Fibroblast of lung (primary cell): ENCODE results near the gene GPD1. TPM values are rescaled to one million over a fixed set of nuclear protein-coding genes. Genes with fewer than 3 reads are reported as not detected.

Experiments
- DNase-seq, 2 donors: peaks; one replicate each; pipeline versions ENCODE4 v3.0.0 to v3.0.0-alpha.2; 2010; ENCODE audit warnings: low read depth in 2 of 2
- H2AFZ ChIP-seq: 2 replicates; pipeline ENCODE4 v1.5.1; 2012; ENCODE audit warnings: low read length, control low read depth, inconsistent platforms
- H3K27ac ChIP-seq: 2 replicates; pipeline ENCODE4 v1.5.1; 2011; ENCODE audit warnings: low read length, control low read depth; ENCODE audit not compliant: insufficient read depth
- H3K27me3 ChIP-seq: 2 replicates; pipeline ENCODE4 v1.5.1; 2011; ENCODE audit warnings: mild to moderate bottlenecking, low read length; ENCODE audit not compliant: control insufficient read depth, insufficient read depth
- H3K36me3 ChIP-seq: 2 replicates; pipeline ENCODE4 v1.5.1; 2011; ENCODE audit warnings: low read length; ENCODE audit not compliant: control insufficient read depth, insufficient read depth
- H3K4me1 ChIP-seq: 2 replicates; pipeline ENCODE4 v1.5.1; 2011; ENCODE audit warnings: low read length; ENCODE audit not compliant: control insufficient read depth, insufficient read depth; ENCODE audit errors: extremely low read depth
- H3K4me2 ChIP-seq: 2 replicates; pipeline ENCODE4 v1.5.1; 2011; ENCODE audit warnings: low read length, control low read depth; ENCODE audit not compliant: insufficient read depth; ENCODE audit errors: extremely low read depth
- H3K4me3 ChIP-seq, 4 experiments: fragments of 200-600 bp in 1 of 4; sonication (generic) in 1 of 4; replicated peaks in 1 of 4; 2 replicates each; pipeline ENCODE4 v1.5.1; 2011 to 2016; ENCODE audit warnings: low read length in 4 of 4, low read depth in 3 of 4, mild to moderate bottlenecking in 3 of 4, control low read depth in 2 of 4, inconsistent platforms in 1 of 4, mixed read lengths in 1 of 4; ENCODE audit not compliant: insufficient read depth in 1 of 4; ENCODE audit errors: control extremely low read depth in 1 of 4
- H3K79me2 ChIP-seq: 2 replicates; pipeline ENCODE4 v1.5.1; 2012; ENCODE audit warnings: mild to moderate bottlenecking, low read length, inconsistent platforms; ENCODE audit not compliant: control insufficient read depth, insufficient read depth
- H3K9ac ChIP-seq: 2 replicates; pipeline ENCODE4 v1.5.1; 2011; ENCODE audit warnings: mild to moderate bottlenecking, low read length, control low read depth; ENCODE audit not compliant: insufficient read depth
- H3K9me3 ChIP-seq: 2 replicates; pipeline ENCODE4 v1.5.1; 2012; ENCODE audit warnings: low read depth, low read length; ENCODE audit not compliant: control insufficient read depth, insufficient read depth
- H4K20me1 ChIP-seq: 2 replicates; pipeline ENCODE4 v1.5.1; 2011; ENCODE audit warnings: low read length; ENCODE audit not compliant: control insufficient read depth, insufficient read depth; ENCODE audit errors: extremely low read depth
- CTCF ChIP-seq, 2 donors: IDR thresholded peaks in 1 of 2; conservative IDR thresholded peaks in 1 of 2; 1 replicate in 1 of 2; 2 replicates in 1 of 2; pipeline ENCODE4 v1.5.1; 2011 to 2012; ENCODE audit warnings: low read length in 2 of 2, control low read depth in 1 of 2, inconsistent platforms in 1 of 2, low read depth in 1 of 2, mild to moderate bottlenecking in 1 of 2
- EZH2 ChIP-seq: IDR thresholded peaks from 2 replicates; pipeline ENCODE4 v1.5.1; 2012; ENCODE audit warnings: low read length, control low read depth, mild to moderate bottlenecking; ENCODE audit errors: missing control alignments
- polyA plus RNA-seq, 2 donors: library from polyadenylated mRNA; depleted of rRNA in 1 of 2; stranded (reverse) in 1 of 2; unstranded in 1 of 2; fragments of >200 nt; gene quantifications; 2 replicates each; pipeline ENCODE4 v1.2.1, GENCODE V29; 2011 to 2012; ENCODE audit warnings: missing spikeins in 1 of 2
- total RNA-seq: library from RNA; depleted of rRNA; stranded (reverse); fragments of >200 nt; gene quantifications from 2 replicates; pipeline ENCODE4 v1.2.1, GENCODE V29; 2014

The GPD1 gene
- total and polyA plus RNA-seq, 2 donors (not counting 1 experiment from before 2014, with no cell fraction given), result under 0.01 to 0.03 TPM

- no peak overlapping the region for H3K4me2 ChIP-seq
Observed at GRCh38 chr12:50073712-50074111, 30.1 kb upstream of the GPD1 start.

GRCh38 chr12:50074936-50075807 lies 28.6 kb upstream of the GPD1 start:
- Histone ChIP-seq H3K9me3 (no peaks in the 10 kb centered on the region), H3K27me3 (no peaks in the 10 kb centered on the region), H4K20me1 (no peaks in the 10 kb centered on the region), H2AFZ (no peak overlapping the region), H3K4me2 (peak overlapping the region; percentile 37), H3K4me3 (no peak overlapping the region), H3K36me3 (no peaks in the 10 kb centered on the region), H3K9ac (no peak overlapping the region), H3K79me2 (no peaks in the 10 kb centered on the region), H3K27ac (no peak overlapping the region), H3K4me1 (peaks cover 3% of the 10 kb centered on the region)
- peak; percentile 69 to 83 for DNase-seq
- peak; percentile 80 to 84 for TF ChIP-seq CTCF (conservative IDR thresholded peaks at IDR 0.05 in 1 of 2, IDR thresholded peaks at IDR 0.05 in 1 of 2; ENCODE audit: low read depth in 1 of 2, low read length in 2 of 2)
- no peak for TF ChIP-seq EZH2

More at GRCh38 chr12:50073712-50074111, 30.1 kb upstream of the GPD1 start:
- H2AFZ ChIP-seq, result no peak overlapping the region
- no peaks in the 10 kb centered on the region for H4K20me1 ChIP-seq
- TF ChIP-seq CTCF (conservative IDR thresholded peaks at IDR 0.05 in 1 of 2, IDR thresholded peaks at IDR 0.05 in 1 of 2; ENCODE audit: low read depth in 1 of 2, low read length in 2 of 2) (no peak), EZH2 (no peak)
- H3K4me3 ChIP-seq, result no peak overlapping the region
- DNase-seq, result no peak
- H3K9me3 ChIP-seq, result no peaks in the 10 kb centered on the region
- H3K79me2 ChIP-seq, result no peaks in the 10 kb centered on the region
- H3K4me1 ChIP-seq, result peaks cover 3% of the 10 kb centered on the region
- H3K36me3 ChIP-seq, result no peaks in the 10 kb centered on the region
- no peak overlapping the region for H3K9ac ChIP-seq
- H3K27me3 ChIP-seq, result no peaks in the 10 kb centered on the region
- H3K27ac ChIP-seq, result no peak overlapping the region

DNA sequence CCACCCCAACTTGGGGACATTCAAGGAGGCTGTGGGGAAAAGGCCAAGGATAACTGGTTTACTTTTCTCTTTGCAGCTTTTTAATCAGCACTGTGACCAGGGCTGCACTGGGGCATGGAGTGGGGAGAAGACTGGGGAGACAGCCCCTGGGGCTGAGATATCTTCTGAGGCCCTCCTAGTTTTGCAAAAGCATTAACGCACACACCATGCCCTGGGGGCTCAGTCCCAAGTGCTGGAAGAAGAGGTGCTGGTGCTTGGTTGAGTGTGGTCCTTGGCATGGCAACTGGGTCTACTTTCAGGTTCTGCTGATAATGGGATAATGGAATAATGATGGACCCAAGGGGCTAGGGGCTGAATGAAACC lies 28.0 kb upstream of the GPD1 start:
- TF ChIP-seq EZH2 (no peak), CTCF (conservative IDR thresholded peaks at IDR 0.05 in 1 of 2, IDR thresholded peaks at IDR 0.05 in 1 of 2; ENCODE audit: low read depth in 1 of 2, low read length in 2 of 2) (no peak)
- no peak overlapping the region for H3K4me2 ChIP-seq
- peaks cover 3% of the 10 kb centered on the region for H3K4me1 ChIP-seq
- H3K9ac ChIP-seq, result no peak overlapping the region
- no peaks in the 10 kb centered on the region for H3K9me3 ChIP-seq
- DNase-seq, result no peak
- no peaks in the 10 kb centered on the region for H3K27me3 ChIP-seq
- H3K36me3 ChIP-seq, result no peaks in the 10 kb centered on the region
- no peak overlapping the region for H3K27ac ChIP-seq
- H4K20me1 ChIP-seq, result no peaks in the 10 kb centered on the region
- no peaks in the 10 kb centered on the region for H3K79me2 ChIP-seq
- H2AFZ ChIP-seq, result no peak overlapping the region
- H3K4me3 ChIP-seq, result no peak overlapping the region
